GM11168 (cell line): ENCODE data around the gene GJB6.

Source experiments
- in situ Hi-C: fragments of 300-500 bp; cut with MboI; formaldehyde crosslinking; loops from one replicate; pipeline ENCODE4 v1.12.0; 2022; ENCODE audit warnings: low sequenced_read_pairs; ENCODE audit not compliant: unreplicated experiment

The GJB6 gene

DNA sequence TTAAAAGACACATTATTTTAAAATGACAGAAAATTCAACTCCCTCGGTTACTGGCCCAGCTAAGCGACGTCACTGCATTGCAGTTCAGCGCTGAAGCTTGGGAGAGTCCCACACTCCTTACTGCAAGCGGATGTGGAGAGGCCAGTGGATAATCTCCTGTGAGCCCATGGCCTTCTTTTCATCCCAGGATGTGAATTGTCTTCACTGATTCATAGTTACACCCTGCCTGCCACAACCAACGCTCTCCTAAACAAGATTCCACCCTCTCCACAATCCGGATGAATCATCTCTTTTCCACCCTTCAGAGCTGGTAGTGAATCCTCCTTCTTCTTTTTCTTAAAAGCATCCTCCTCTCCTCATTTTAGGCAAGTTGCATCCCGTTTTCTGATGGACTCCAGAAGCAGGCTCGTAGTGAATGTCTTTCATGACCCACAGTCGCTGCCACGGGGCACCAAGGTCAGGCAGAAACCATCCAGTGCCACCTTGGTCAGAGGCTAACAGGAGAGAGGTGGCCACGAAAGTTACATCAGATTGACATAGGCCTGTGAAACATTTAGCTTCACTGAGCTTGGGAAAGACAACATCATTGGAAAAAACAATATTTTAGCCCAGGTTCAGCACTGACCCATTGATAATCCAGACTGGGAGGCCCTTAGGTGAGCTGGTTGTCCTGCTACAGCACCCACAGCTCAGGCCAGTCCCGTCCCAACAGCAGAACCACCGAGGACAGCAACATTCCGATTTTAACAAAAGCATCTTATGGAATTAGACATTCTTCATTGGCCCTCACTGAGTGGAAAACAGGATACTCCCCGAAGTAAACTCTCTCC is 41.4 kb downstream of the GJB6 start:
- in situ Hi-C loops = loop anchor here (25.0 kb wide), 1 partner anchor 622 kb away; no protein-coding TSS in a partner anchor

GRCh38 chr13:20190076-20190475 is 42.0 kb downstream of the GJB6 start:
- in situ Hi-C loops = loop anchor here (25.0 kb wide), 1 partner anchor 622 kb away; no protein-coding TSS in a partner anchor

DNA sequence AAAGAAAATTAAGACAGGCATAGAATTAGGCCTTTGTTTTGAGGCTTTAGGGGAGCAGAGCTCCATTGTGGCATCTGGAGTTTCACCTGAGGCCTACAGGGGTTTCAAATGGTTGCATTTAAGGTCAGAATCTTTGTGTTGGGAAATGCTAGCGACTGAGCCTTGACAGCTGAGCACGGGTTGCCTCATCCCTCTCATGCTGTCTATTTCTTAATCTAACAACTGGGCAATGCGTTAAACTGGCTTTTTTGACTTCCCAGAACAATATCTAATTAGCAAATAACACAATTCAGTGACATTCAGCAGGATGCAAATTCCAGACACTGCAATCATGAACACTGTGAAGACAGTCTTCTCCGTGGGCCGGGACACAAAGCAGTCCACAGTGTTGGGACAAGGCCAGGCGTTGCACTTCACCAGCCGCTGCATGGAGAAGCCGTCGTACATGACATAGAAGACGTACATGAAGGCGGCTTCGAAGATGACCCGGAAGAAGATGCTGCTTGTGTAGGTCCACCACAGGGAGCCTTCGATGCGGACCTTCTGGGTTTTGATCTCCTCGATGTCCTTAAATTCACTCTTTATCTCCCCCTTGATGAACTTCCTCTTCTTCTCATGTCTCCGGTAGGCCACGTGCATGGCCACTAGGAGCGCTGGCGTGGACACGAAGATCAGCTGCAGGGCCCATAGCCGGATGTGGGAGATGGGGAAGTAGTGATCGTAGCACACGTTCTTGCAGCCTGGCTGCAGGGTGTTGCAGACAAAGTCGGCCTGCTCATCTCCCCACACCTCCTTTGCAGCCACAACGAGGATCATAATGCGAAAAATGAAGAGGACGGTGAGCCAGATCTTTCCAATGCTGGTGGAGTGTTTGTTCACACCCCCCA is 43.2 kb downstream of the GJB6 start:
- in situ Hi-C loops = loop anchor here (25.0 kb wide), 1 partner anchor 623 kb away; no protein-coding TSS in a partner anchor

GRCh38 chr13:20186771-20187170 is 45.3 kb downstream of the GJB6 start:
- in situ Hi-C loops = loop anchor here (25.0 kb wide), 1 partner anchor 626 kb away; no protein-coding TSS in a partner anchor

DNA sequence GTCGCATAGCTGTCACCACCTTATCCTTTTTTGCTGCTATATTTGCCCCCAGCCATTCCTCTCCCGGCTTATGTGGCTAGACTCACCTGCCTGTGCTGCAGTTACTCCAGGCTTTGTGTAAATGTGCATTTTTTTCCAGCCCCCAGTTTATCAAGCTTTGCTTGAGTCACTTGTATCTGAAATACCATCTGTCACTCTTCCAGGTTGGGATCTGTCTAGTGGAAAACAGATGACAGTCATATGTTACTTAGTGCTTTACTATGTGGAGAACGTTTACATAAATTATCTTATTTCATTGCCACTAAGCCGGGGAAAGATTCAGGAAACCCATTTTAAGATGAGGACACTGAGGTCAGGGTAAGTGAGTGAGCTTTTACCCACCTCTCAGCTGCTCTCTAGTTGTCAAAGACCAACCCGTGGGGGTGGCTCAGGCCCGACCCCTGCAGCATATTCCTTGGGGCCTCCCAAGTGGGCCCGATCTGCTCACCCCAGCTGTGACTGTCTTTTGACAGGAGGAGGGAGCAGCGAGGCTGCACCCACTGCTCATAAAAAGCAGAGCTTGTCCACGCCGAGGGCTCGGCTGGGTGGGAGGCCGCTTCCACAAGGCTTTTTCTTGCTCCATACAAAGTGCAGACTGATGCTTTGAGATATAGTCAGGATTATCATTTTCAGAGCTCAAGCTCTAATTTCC is 46.6 kb downstream of the GJB6 start:
- in situ Hi-C loops = loop anchor here (25.0 kb wide), 1 partner anchor 627 kb away; no protein-coding TSS in a partner anchor

GRCh38 chr13:20182231-20182846 is 49.8 kb downstream of the GJB6 start:
- in situ Hi-C loops = loop anchor here (25.0 kb wide), 1 partner anchor 630 kb away; no protein-coding TSS in a partner anchor

DNA sequence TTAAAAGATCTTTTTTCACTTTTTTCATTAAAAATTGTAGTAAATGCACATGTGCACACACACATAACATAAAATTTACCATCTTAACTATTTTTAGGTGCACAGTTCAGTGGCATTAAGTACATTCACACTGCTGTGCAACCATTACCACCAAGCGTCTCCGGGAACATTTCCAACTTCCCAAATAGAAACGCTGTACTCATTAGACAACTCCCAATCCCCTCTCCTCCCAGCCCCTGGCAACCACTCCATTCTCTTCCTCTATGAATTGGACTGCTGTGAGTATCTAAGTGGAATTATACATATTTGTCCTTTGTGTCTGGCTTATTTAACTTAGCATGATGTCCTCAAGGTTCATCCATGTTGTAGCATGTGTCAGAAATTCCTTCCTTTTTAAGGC is 50.9 kb downstream of the GJB6 start:
- in situ Hi-C loops = loop anchor here (25.0 kb wide), 1 partner anchor 631 kb away; no protein-coding TSS in a partner anchor

DNA sequence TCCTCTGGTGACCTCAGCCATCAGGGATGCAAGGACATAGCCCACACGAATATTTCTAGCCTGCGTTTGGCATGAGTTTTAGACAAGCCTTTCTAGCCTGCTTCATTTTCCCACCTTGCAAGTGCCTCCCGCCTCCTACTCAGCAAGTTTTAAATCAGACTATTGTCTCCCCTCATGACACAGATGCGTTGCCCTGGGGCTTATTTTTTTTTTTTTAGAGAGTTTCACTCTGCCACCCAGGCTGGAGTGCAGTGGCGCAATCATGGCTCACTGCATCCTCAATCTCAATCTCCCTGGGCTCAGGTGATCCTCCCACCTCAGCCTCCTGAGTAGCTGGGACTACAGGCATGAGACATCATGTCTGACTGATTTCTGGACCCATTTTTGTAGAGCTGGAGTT is 54.0 kb downstream of the GJB6 start:
- in situ Hi-C loops = loop anchor here (25.0 kb wide), 1 partner anchor 634 kb away; no protein-coding TSS in a partner anchor

GRCh38 chr13:20177049-20177831 is 54.9 kb downstream of the GJB6 start:
- in situ Hi-C loops = loop anchor here (25.0 kb wide), 1 partner anchor 635 kb away; no protein-coding TSS in a partner anchor

GRCh38 chr13:20175907-20176652 is 56.0 kb downstream of the GJB6 start:
- in situ Hi-C loops = loop anchor here (25.0 kb wide), 1 partner anchor 636 kb away; no protein-coding TSS in a partner anchor

DNA sequence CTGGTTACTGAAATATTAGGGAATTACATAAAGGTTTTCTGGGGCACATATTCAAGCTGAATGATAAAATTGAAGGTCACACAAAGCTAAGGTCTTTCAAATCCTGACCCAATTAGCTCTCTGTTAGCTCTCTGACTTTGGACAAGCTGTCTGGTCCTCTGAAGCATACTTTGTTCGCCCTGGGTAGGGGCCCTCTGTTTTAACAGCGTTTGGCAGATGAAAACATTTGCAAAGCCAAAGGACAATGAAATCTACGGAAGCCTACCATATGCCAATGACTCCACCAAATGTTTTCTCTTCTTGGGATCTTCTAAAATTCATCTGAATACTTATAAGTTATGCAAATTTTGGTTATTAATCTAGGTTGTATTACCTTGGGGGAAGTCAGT is 56.7 kb downstream of the GJB6 start:
- in situ Hi-C loops = loop anchor here (25.0 kb wide), 1 partner anchor 637 kb away; no protein-coding TSS in a partner anchor

DNA sequence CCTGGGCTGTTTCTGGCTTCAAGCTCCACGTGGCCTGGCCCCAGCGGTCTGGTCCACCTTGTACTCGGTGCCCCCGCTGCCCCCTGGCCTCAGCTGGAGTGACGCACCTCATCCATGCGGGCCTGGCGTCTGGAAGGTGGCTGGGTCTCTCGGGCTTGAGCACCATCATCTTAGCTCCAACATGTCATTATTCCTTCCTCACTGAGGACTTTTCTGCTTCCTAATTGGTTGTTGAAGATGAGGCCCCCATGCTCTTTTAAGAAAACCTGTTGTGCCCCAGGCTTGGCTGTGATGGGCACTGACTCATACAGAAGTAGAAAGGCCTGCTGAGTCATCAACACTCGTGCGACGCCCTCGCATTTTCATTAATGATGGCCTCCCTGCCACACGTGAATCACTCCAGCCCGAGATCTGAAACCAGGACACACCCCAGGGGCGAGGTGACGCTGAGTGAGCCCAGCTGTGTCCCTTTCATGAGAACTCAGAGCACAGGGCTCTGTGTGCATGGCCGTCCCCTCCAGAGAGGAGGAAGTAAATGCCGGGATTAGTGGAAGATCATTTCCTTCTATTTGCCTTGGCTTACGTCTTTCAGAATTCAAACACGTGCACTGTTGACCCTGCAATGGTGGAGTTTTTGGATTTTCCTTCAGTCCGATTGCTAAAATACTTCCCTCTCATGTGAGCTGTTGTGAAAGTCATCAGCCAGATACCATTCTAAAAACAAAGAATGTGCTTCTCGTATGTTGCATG is 57.3 kb downstream of the GJB6 start:
- in situ Hi-C loops = loop anchor here (25.0 kb wide), 1 partner anchor 637 kb away; no protein-coding TSS in a partner anchor

DNA sequence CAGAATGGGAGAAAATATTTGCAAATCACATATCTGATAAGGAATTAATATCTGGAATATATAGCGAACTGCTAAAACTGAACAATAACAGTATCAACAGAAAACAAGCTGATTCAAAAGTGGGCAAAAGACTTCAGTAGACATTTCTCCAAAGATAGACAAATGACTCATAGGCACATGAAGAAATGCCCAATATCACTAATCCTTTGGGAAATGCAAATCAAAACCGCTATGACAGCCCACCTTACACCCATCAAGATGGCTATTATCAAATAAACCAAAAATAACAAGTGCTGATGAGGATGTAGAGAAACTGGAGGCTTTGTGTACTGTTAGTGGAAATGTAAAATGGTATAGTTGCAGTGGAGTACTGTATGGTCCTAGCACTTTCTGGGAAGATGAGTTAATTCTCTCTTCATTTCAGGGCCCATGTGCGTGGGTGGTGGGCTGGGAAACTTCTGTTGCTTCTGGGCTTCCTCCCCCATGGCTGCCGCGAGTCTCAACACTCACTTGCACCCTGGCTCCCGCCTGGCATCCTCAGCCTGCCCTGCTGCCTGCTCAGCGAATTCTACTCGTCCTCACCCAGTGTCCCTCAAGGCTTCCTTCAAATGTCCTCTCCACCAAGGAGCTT is 58.9 kb downstream of the GJB6 start:
- in situ Hi-C loops = no loop called here
